ENCODE results near the gene CRK.

CRK gene

GRCh38 chr17:1494203-1494602, 38.2 kb upstream of the CRK start:
- no peak for DNase-seq (ENCODE audit: low read depth, low spot score)
- Histone ChIP-seq H3K36me3 (ENCODE audit: control insufficient read depth, insufficient read depth, low read length) (peaks cover 2% of the 10 kb centered on the region; the same call in 1 of the 2 replicates), H3K27me3 (ENCODE audit: control insufficient read depth, insufficient read depth, low read length) (no peaks in the 10 kb centered on the region), H3K27ac (ENCODE audit: low read length) (no peak overlapping the region), H3K4me1 (ENCODE audit: control insufficient read depth, insufficient read depth, low read length) (no peaks in the 10 kb centered on the region; the same call in 1 of the 2 replicates), H3K4me3 (ENCODE audit: low read length) (no peak overlapping the region), H3K9me3 (ENCODE audit: control insufficient read depth, insufficient read depth, low read length) (no peaks in the 10 kb centered on the region)
- WGBS (ENCODE audit: insufficient coverage, insufficient read length): no CpG with 5 or more reads among the region's 7 CpGs

GRCh38 chr17:1493291-1493980, 37.4 kb upstream of the CRK start:
- H3K9me3 ChIP-seq (ENCODE audit: control insufficient read depth, insufficient read depth, low read length): no peaks in the 10 kb centered on the region
- no peaks in the 10 kb centered on the region for H3K27me3 ChIP-seq (ENCODE audit: control insufficient read depth, insufficient read depth, low read length)
- peaks cover 2% of the 10 kb centered on the region; the same call in 1 of the 2 replicates for H3K36me3 ChIP-seq (ENCODE audit: control insufficient read depth, insufficient read depth, low read length)
- WGBS (ENCODE audit: insufficient coverage, insufficient read length): no CpG with 5 or more reads among the region's 23 CpGs
- H3K4me1 ChIP-seq (ENCODE audit: control insufficient read depth, insufficient read depth, low read length): no peaks in the 10 kb centered on the region; the same call in 1 of the 2 replicates
- no peak for DNase-seq (ENCODE audit: low read depth, low spot score)
- no peak overlapping the region for H3K4me3 ChIP-seq (ENCODE audit: low read length)
- no peak overlapping the region for H3K27ac ChIP-seq (ENCODE audit: low read length)

GRCh38 chr17:1492249-1493206, 36.5 kb upstream of the CRK start, which contains the start of gene MYO1C:
TSS of gene MYO1C (minus strand) at chr17:1492686. CDS start at chr17:1492487, 199 bp downstream.
- Histone ChIP-seq H3K27me3 (ENCODE audit: control insufficient read depth, insufficient read depth, low read length) (no peaks in the 10 kb centered on the region), H3K27ac (ENCODE audit: low read length) (no peak within 1 kb of the TSS), H3K36me3 (ENCODE audit: control insufficient read depth, insufficient read depth, low read length) (peaks cover 2% of the 10 kb centered on the region; the same call in 1 of the 2 replicates), H3K9me3 (ENCODE audit: control insufficient read depth, insufficient read depth, low read length) (no peaks in the 10 kb centered on the region), H3K4me3 (ENCODE audit: low read length) (peak within 1 kb of the TSS; percentile 68), H3K4me1 (ENCODE audit: control insufficient read depth, insufficient read depth, low read length) (no peaks in the 10 kb centered on the region; the same call in 1 of the 2 replicates)
- DNase-seq (ENCODE audit: low read depth, low spot score): no peak
- no CpG with 5 or more reads among the region's 35 CpGs for WGBS (ENCODE audit: insufficient coverage, insufficient read length)

- no peak for DNase-seq (ENCODE audit: low read depth, low spot score)
Measured at GRCh38 chr17:1491443-1492248, 35.6 kb upstream of the CRK start.

GRCh38 chr17:1490643-1491442, 34.8 kb upstream of the CRK start:
- Histone ChIP-seq H3K9me3 (ENCODE audit: control insufficient read depth, insufficient read depth, low read length) (no peaks in the 10 kb centered on the region), H3K27me3 (ENCODE audit: control insufficient read depth, insufficient read depth, low read length) (no peaks in the 10 kb centered on the region), H3K4me1 (ENCODE audit: control insufficient read depth, insufficient read depth, low read length) (peaks cover 2% of the 10 kb centered on the region; the same call in 1 of the 2 replicates), H3K27ac (ENCODE audit: low read length) (no peak overlapping the region), H3K36me3 (ENCODE audit: control insufficient read depth, insufficient read depth, low read length) (peaks cover 1% of the 10 kb centered on the region; the same call in 1 of the 2 replicates), H3K4me3 (ENCODE audit: low read length) (peak overlapping the region; percentile 68; the same call in 1 of the 2 replicates)
- DNase-seq (ENCODE audit: low read depth, low spot score): no peak
- WGBS (ENCODE audit: insufficient coverage, insufficient read length): no CpG with 5 or more reads among the region's 52 CpGs

More at GRCh38 chr17:1491443-1492248, 35.6 kb upstream of the CRK start:
- Histone ChIP-seq H3K9me3 (ENCODE audit: control insufficient read depth, insufficient read depth, low read length) (no peaks in the 10 kb centered on the region), H3K4me1 (ENCODE audit: control insufficient read depth, insufficient read depth, low read length) (peaks cover 2% of the 10 kb centered on the region; the same call in 1 of the 2 replicates), H3K4me3 (ENCODE audit: low read length) (peak overlapping the region; percentile 68; the same call in 1 of the 2 replicates), H3K27ac (ENCODE audit: low read length) (no peak overlapping the region), H3K27me3 (ENCODE audit: control insufficient read depth, insufficient read depth, low read length) (no peaks in the 10 kb centered on the region), H3K36me3 (ENCODE audit: control insufficient read depth, insufficient read depth, low read length) (peaks cover 2% of the 10 kb centered on the region; the same call in 1 of the 2 replicates)
- WGBS (ENCODE audit: insufficient coverage, insufficient read length): no CpG with 5 or more reads among the region's 94 CpGs

- H3K27ac ChIP-seq (ENCODE audit: low read length): no peak overlapping the region
- no peaks in the 10 kb centered on the region; the same call in 1 of the 2 replicates for H3K36me3 ChIP-seq (ENCODE audit: control insufficient read depth, insufficient read depth, low read length)
- WGBS (ENCODE audit: insufficient coverage, insufficient read length): no CpG with 5 or more reads among the region's 7 CpGs
- no peak for DNase-seq (ENCODE audit: low read depth, low spot score)
- H3K27me3 ChIP-seq (ENCODE audit: control insufficient read depth, insufficient read depth, low read length): no peaks in the 10 kb centered on the region
- peaks cover 3% of the 10 kb centered on the region; the same call in 1 of the 2 replicates for H3K4me1 ChIP-seq (ENCODE audit: control insufficient read depth, insufficient read depth, low read length)
- no peak overlapping the region; the same call in 1 of the 2 replicates for H3K4me3 ChIP-seq (ENCODE audit: low read length)
- H3K9me3 ChIP-seq (ENCODE audit: control insufficient read depth, insufficient read depth, low read length): no peaks in the 10 kb centered on the region
Measured at GRCh38 chr17:1488826-1489270, 32.8 kb upstream of the CRK start.

GRCh38 chr17:1487939-1488825, 32.1 kb upstream of the CRK start:
- WGBS (ENCODE audit: insufficient coverage, insufficient read length): no CpG with 5 or more reads among the region's 72 CpGs
- H3K4me1 ChIP-seq (ENCODE audit: control insufficient read depth, insufficient read depth, low read length): peaks cover 3% of the 10 kb centered on the region; the same call in 1 of the 2 replicates
- no peaks in the 10 kb centered on the region for H3K9me3 ChIP-seq (ENCODE audit: control insufficient read depth, insufficient read depth, low read length)
- DNase-seq (ENCODE audit: low read depth, low spot score): no peak
- H3K4me3 ChIP-seq (ENCODE audit: low read length): peak overlapping the region; percentile 39; the same call in 1 of the 2 replicates
- no peaks in the 10 kb centered on the region; the same call in 1 of the 2 replicates for H3K36me3 ChIP-seq (ENCODE audit: control insufficient read depth, insufficient read depth, low read length)
- no peaks in the 10 kb centered on the region for H3K27me3 ChIP-seq (ENCODE audit: control insufficient read depth, insufficient read depth, low read length)
- no peak overlapping the region for H3K27ac ChIP-seq (ENCODE audit: low read length)

- no peak for DNase-seq (ENCODE audit: low read depth, low spot score)
- H3K36me3 ChIP-seq (ENCODE audit: control insufficient read depth, insufficient read depth, low read length): peaks cover 5% of the 10 kb centered on the region; the same call in 1 of the 2 replicates
- peak overlapping the region; percentile 17; the same call in 1 of the 2 replicates for H3K4me3 ChIP-seq (ENCODE audit: low read length)
- no peak overlapping the region for H3K27ac ChIP-seq (ENCODE audit: low read length)
- no peaks in the 10 kb centered on the region for H3K9me3 ChIP-seq (ENCODE audit: control insufficient read depth, insufficient read depth, low read length)
- peaks cover 3% of the 10 kb centered on the region; the same call in 1 of the 2 replicates for H3K4me1 ChIP-seq (ENCODE audit: control insufficient read depth, insufficient read depth, low read length)
- H3K27me3 ChIP-seq (ENCODE audit: control insufficient read depth, insufficient read depth, low read length): no peaks in the 10 kb centered on the region
- WGBS (ENCODE audit: insufficient coverage, insufficient read length): no CpG with 5 or more reads among the region's 74 CpGs
Measured at GRCh38 chr17:1486802-1487695, 31.0 kb upstream of the CRK start.

All from iPS DF 6.9 (cell line).